SK-N-SH treated with all-trans-retinoic acid at 6 μM for 48 hours (cell line): ENCODE data around the gene VAV1.

Experiments used
- ARNTL ChIP-seq: fragments of 450-650 bp; formaldehyde crosslinking; IDR thresholded peaks from 2 replicates; pipeline ENCODE4 v1.5.0; 2020; ENCODE audit warnings: low read depth, mild to moderate bottlenecking, moderate library complexity, borderline replicate concordance
- CREB5 ChIP-seq: fragments of 250-450 bp; sonication (Bioruptor Pico); IDR thresholded peaks from 2 replicates; pipeline ENCODE4 v1.5.1; 2020; ENCODE audit warnings: low read depth, mild to moderate bottlenecking, moderate library complexity
- CSDC2 ChIP-seq: fragments of 250-450 bp; sonication (Bioruptor Pico); IDR thresholded peaks from 2 replicates; pipeline ENCODE4 v1.5.0; 2020; ENCODE audit warnings: mild to moderate bottlenecking, moderate library complexity
- CSRNP3 ChIP-seq: fragments of 250-450 bp; sonication (Bioruptor Pico); IDR thresholded peaks from 2 replicates; pipeline ENCODE4 v1.5.1; 2021; ENCODE audit warnings: mild to moderate bottlenecking, moderate library complexity
- ESRRG ChIP-seq: fragments of 250-450 bp; sonication (Bioruptor Pico); IDR thresholded peaks from 2 replicates; pipeline ENCODE4 v1.6.1; 2021; ENCODE audit warnings: mild to moderate bottlenecking
- GLIS3 ChIP-seq: fragments of 250-450 bp; sonication (Bioruptor Pico); IDR thresholded peaks from 2 replicates; pipeline ENCODE4 v1.5.0; 2020; ENCODE audit warnings: mild to moderate bottlenecking, moderate library complexity
- PATZ1 ChIP-seq: fragments of 250-450 bp; sonication (Bioruptor Pico); IDR thresholded peaks from 2 replicates; pipeline ENCODE4 v1.8.0; 2020; ENCODE audit warnings: mild to moderate bottlenecking, moderate library complexity, borderline replicate concordance
- PPARA ChIP-seq: fragments of 250-450 bp; sonication (Bioruptor Pico); IDR thresholded peaks from 2 replicates; pipeline ENCODE4 v1.5.0; 2020; ENCODE audit warnings: mild to moderate bottlenecking, borderline replicate concordance
- RARB ChIP-seq: fragments of 250-450 bp; sonication (Bioruptor Pico); IDR thresholded peaks from 2 replicates; pipeline ENCODE4 v1.8.0; 2021; ENCODE audit warnings: mild to moderate bottlenecking, moderate library complexity
- SNAI2 ChIP-seq: fragments of 250-450 bp; sonication (Bioruptor Pico); IDR thresholded peaks from 2 replicates; pipeline ENCODE4 v1.5.0; 2020; ENCODE audit warnings: mild to moderate bottlenecking, moderate library complexity
- TCF4 ChIP-seq: fragments of 250-450 bp; sonication (Bioruptor Pico); IDR thresholded peaks from 2 replicates; pipeline ENCODE4 v1.8.0; 2021; ENCODE audit warnings: mild to moderate bottlenecking, moderate library complexity, borderline replicate concordance
- ZFP3 ChIP-seq: fragments of 250-450 bp; sonication (Bioruptor Pico); IDR thresholded peaks from 2 replicates; pipeline ENCODE4 v1.5.0; 2020; ENCODE audit warnings: mild to moderate bottlenecking, moderate library complexity
- TF ChIP-seq, protein P1 (sequence below): fragments of 250-450 bp; sonication (Bioruptor Pico); IDR thresholded peaks from 2 replicates; pipeline ENCODE4 v1.5.0; 2020; ENCODE audit warnings: mild to moderate bottlenecking, moderate library complexity

- TF ChIP-seq ARNTL (CRISPR knock-in tag) = no peak
- no peak for TF ChIP-seq ESRRG (CRISPR knock-in tag)
- TF ChIP-seq PATZ1 (CRISPR knock-in tag) = no peak
- TF ChIP-seq CSRNP3 (CRISPR knock-in tag) = no peak
- TF ChIP-seq TCF4 (CRISPR knock-in tag) = no peak
- no peak for TF ChIP-seq ZFP3 (CRISPR knock-in tag)
- no peak for TF ChIP-seq SNAI2 (CRISPR knock-in tag)
- no peak for TF ChIP-seq CREB5 (CRISPR knock-in tag)
- no peak for TF ChIP-seq GLIS3 (CRISPR knock-in tag)
- TF ChIP-seq PPARA (CRISPR knock-in tag) = no peak
- TF ChIP-seq, protein P1, sequence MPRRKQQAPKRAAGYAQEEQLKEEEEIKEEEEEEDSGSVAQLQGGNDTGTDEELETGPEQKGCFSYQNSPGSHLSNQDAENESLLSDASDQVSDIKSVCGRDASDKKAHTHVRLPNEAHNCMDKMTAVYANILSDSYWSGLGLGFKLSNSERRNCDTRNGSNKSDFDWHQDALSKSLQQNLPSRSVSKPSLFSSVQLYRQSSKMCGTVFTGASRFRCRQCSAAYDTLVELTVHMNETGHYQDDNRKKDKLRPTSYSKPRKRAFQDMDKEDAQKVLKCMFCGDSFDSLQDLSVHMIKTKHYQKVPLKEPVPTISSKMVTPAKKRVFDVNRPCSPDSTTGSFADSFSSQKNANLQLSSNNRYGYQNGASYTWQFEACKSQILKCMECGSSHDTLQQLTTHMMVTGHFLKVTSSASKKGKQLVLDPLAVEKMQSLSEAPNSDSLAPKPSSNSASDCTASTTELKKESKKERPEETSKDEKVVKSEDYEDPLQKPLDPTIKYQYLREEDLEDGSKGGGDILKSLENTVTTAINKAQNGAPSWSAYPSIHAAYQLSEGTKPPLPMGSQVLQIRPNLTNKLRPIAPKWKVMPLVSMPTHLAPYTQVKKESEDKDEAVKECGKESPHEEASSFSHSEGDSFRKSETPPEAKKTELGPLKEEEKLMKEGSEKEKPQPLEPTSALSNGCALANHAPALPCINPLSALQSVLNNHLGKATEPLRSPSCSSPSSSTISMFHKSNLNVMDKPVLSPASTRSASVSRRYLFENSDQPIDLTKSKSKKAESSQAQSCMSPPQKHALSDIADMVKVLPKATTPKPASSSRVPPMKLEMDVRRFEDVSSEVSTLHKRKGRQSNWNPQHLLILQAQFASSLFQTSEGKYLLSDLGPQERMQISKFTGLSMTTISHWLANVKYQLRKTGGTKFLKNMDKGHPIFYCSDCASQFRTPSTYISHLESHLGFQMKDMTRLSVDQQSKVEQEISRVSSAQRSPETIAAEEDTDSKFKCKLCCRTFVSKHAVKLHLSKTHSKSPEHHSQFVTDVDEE (CRISPR knock-in tag) = no peak
- no peak for TF ChIP-seq CSDC2 (CRISPR knock-in tag)
- TF ChIP-seq RARB = no peak
Observed at GRCh38 chr19:6906559-6907060, 134.1 kb downstream of the VAV1 start.
